HL-60 (cell line): ENCODE measurements around the gene TRIAP1.

Experiments
- DNase-seq, 2 experiments: peaks; one replicate each; pipeline ENCODE4 v3.0.0-alpha.2; 2010 to 2020; ENCODE audit warnings: low read depth in 1 of 2, low spot score in 1 of 2
- H3K27ac ChIP-seq: fragments of 250-450 bp; sonication (Bioruptor Pico); replicated peaks from 2 replicates; pipeline ENCODE4 v1.5.1; 2020; ENCODE audit warnings: mild to moderate bottlenecking, moderate library complexity
- H3K27me3 ChIP-seq: fragments of 250-450 bp; sonication (Bioruptor Pico); 2 replicates; pipeline ENCODE4 v1.5.1; 2021; ENCODE audit warnings: mild to moderate bottlenecking, moderate library complexity; ENCODE audit not compliant: insufficient read depth, poor library complexity, severe bottlenecking
- H3K4me3 ChIP-seq: replicated peaks from 2 replicates; pipeline ENCODE4 v1.5.1; 2011; ENCODE audit warnings: mild to moderate bottlenecking, control low read depth, low read length; ENCODE audit not compliant: insufficient read depth
- CTCF ChIP-seq: IDR thresholded peaks from one replicate; pipeline ENCODE4 v1.5.1; 2011; ENCODE audit warnings: low read length, control low read depth, inconsistent platforms; ENCODE audit not compliant: insufficient read depth
- GABPA ChIP-seq: IDR thresholded peaks from 2 replicates; pipeline ENCODE4 v1.6.1; 2012; ENCODE audit warnings: low read depth
- POLR2AphosphoS5 ChIP-seq: IDR thresholded peaks from 2 replicates; pipeline ENCODE4 v1.6.1; 2012; ENCODE audit warnings: low read depth
- REST ChIP-seq: IDR thresholded peaks from 2 replicates; pipeline ENCODE4 v1.6.1; 2012; ENCODE audit warnings: low read depth; ENCODE audit not compliant: insufficient replicate concordance
- SPI1 ChIP-seq: IDR thresholded peaks from 2 replicates; pipeline ENCODE4 v1.6.1; 2012; ENCODE audit warnings: low read depth, mild to moderate bottlenecking, borderline replicate concordance

TRIAP1 gene

GRCh38 chr12:120413901-120414695 lies 32.1 kb downstream of the TRIAP1 start:
- H3K27ac ChIP-seq = no peak overlapping the region
- H3K4me3 ChIP-seq = no peak overlapping the region
- no peak for DNase-seq

GRCh38 chr12:120412421-120412820 lies 33.8 kb downstream of the TRIAP1 start:
- Histone ChIP-seq H3K4me3 (no peak overlapping the region), H3K27ac (no peak overlapping the region), H3K27me3 (no peaks in the 10 kb centered on the region)
- TF ChIP-seq CTCF (no peak), POLR2AphosphoS5 (no peak), REST (no peak), GABPA (no peak), SPI1 (no peak)
- no peak for DNase-seq

More at GRCh38 chr12:120413901-120414695, 32.1 kb downstream of the TRIAP1 start:
- TF ChIP-seq GABPA (no peak), SPI1 (no peak), POLR2AphosphoS5 (no peak), REST (no peak)
- H3K27me3 ChIP-seq = no peaks in the 10 kb centered on the region

- Histone ChIP-seq H3K4me3 (no peak overlapping the region), H3K27ac (no peak overlapping the region), H3K27me3 (no peaks in the 10 kb centered on the region)
- no peak for TF ChIP-seq REST
- TF ChIP-seq CTCF = no peak
- TF ChIP-seq SPI1 = no peak
- no peak for TF ChIP-seq GABPA
- no peak for TF ChIP-seq POLR2AphosphoS5
- DNase-seq = no peak
These were observed 37.4 kb downstream of the TRIAP1 start for GRCh38 chr12:120408771-120409170.
